ENCODE data around the gene NATD1. TPM values are rescaled to one million over a fixed set of nuclear protein-coding genes. Genes with fewer than 3 reads are reported as not detected.

Gene NATD1
- total and polyA plus RNA-seq, 9 of the 15 experiments (the other 6 are each of a cell fraction or from before 2014, with no cell fraction given) = 0.24 to 5.4 (median 1.6) TPM

DNA sequence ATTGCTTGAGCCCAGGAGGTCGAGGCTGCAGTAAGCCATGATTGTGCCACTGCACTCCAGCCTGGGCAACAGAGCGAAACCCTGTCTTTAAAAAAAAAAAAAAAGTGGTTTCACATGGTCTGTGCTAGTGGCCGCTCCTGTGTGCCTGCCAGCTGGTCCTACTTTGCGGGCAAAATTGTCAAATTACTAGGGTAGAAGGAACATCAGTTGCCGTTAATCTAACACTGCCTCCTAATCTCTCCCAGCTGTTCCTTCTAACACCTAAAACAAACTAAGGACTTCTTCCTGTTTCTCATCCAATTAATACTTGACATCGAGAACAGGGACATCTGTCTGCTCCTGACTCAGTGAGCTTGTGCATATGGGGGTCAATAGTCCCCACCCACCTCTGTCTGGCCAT is 63.1 kb downstream of the NATD1 start:
- ChIA-PET POLR2A (interaction anchor here (0.7 to 1.5 kb wide), 2 partner anchors 64 to 153 kb away, joined by 4 read pairs; no protein-coding TSS in a partner anchor), CTCF (ENCODE audit: low intra/inter-chr PET ratio) (no interaction called here)
- in situ Hi-C loops (cut with MboI) = no loop called here
- Histone ChIP-seq H3K4me1 (replicated peaks in 1 of 2; ENCODE audit: control insufficient read depth in 2 of 2, insufficient read depth in 2 of 2, low read length in 2 of 2) (no peaks in the 10 kb centered on the region), H3K36me3 (ENCODE audit: control insufficient read depth, insufficient read depth, low read length) (0 out of 3 replicates have a peak, but pooled peaks cover 2% of the 10 kb centered on the region), H3K9me3 (replicated peaks; ENCODE audit: control insufficient read depth, insufficient read depth, low read depth, low read length) (no peaks in the 10 kb centered on the region), H3K4me2 (ENCODE audit: insufficient read depth, low read length) (no peak overlapping the region), H3K27me3 (ENCODE audit: control insufficient read depth in 2 of 2, insufficient read depth in 2 of 2, low read length in 2 of 2) (no peaks in the 10 kb centered on the region), H2AFZ (ENCODE audit: low read depth, low read length) (no peak overlapping the region), H3K9me1 (ENCODE audit: control insufficient read depth, insufficient read depth, low read length) (no peaks in the 10 kb centered on the region), H3K79me2 (ENCODE audit: control insufficient read depth, insufficient read depth, low read length) (no peaks in the 10 kb centered on the region), H4K20me1 (replicated peaks; ENCODE audit: control insufficient read depth, insufficient read depth, low read length) (no peaks in the 10 kb centered on the region), H3K9ac (ENCODE audit: insufficient read depth in 1 of 2, low read depth in 2 of 2, low read length in 2 of 2) (no peak overlapping the region), H3K4me3 (no peak overlapping the region), H3K27ac (ENCODE audit: extremely low read depth, low read depth, low read length) (no peak overlapping the region)
- intact Hi-C loops (cut with micrococcal nuclease) = no loop called here
- FAIRE-seq (no peak), DNase-seq (ENCODE audit: extremely low read depth in 1 of 4, low spot score in 3 of 4) (no peak), ATAC-seq (no peak)
- WGBS (ENCODE audit: insufficient coverage, low coverage, missing lambda C conversion rate) = 73% methylated on average over 4 of the region's 6 CpGs
- no TSS peak for BruUV-seq (replicated peaks)
- TF ChIP-seq GTF2A2 (tag; IDR thresholded peaks at IDR 0.05) (no peak), PML (IDR thresholded peaks at IDR 0.05; ENCODE audit: low read length) (no peak), EGR1 (conservative IDR thresholded peaks at IDR 0.05) (no peak), PREB (CRISPR knock-in tag; IDR thresholded peaks at IDR 0.05) (no peak), ELF2 (CRISPR knock-in tag; IDR thresholded peaks at IDR 0.05) (no peak), SMARCA4 (IDR thresholded peaks at IDR 0.05) (no peak), RAD21 (CRISPR knock-in tag; conservative IDR thresholded peaks at IDR 0.05 in 1 of 2, IDR thresholded peaks at IDR 0.05 in 1 of 2) (no peak), ZEB2 (IDR thresholded peaks at IDR 0.05) (no peak), NR4A1 (CRISPR knock-in tag; IDR thresholded peaks at IDR 0.05) (no peak), NR4A1 (tag; IDR thresholded peaks at IDR 0.05) (no peak), SMAD1 (IDR thresholded peaks at IDR 0.05; ENCODE audit: low read depth, low read length, partially characterized antibody) (no peak), ZC3H11A (IDR thresholded peaks at IDR 0.05; ENCODE audit: low read depth, low read length) (no peak)

Measured in K562 (cell line).